Endothelial cell (in vitro differentiated cells): ENCODE results near the gene PRPF19. TPM values are rescaled to one million over a fixed set of nuclear protein-coding genes. Genes with fewer than 3 reads are reported as not detected.

Experiments used
- DNase-seq: peaks from one replicate; pipeline ENCODE4 v3.0.0; 2021; ENCODE audit warnings: low spot score
- H3K27ac Mint-ChIP-seq: one replicate; pipeline ENCODE4 v1.8.0; 2021; ENCODE audit warnings: mixed read lengths, inconsistent platforms; ENCODE audit not compliant: unreplicated experiment
- H3K27me3 Mint-ChIP-seq: one replicate; pipeline ENCODE4 v1.8.0; 2021; ENCODE audit warnings: mild to moderate bottlenecking, moderate library complexity, mixed read lengths, inconsistent platforms; ENCODE audit not compliant: unreplicated experiment
- H3K36me3 Mint-ChIP-seq: one replicate; pipeline ENCODE4 v1.8.0; 2021; ENCODE audit warnings: mild to moderate bottlenecking, low read depth, mixed read lengths, inconsistent platforms; ENCODE audit not compliant: unreplicated experiment
- H3K4me1 Mint-ChIP-seq: one replicate; pipeline ENCODE4 v1.8.0; 2021; ENCODE audit warnings: mild to moderate bottlenecking, mixed read lengths, inconsistent platforms; ENCODE audit not compliant: unreplicated experiment
- H3K4me3 Mint-ChIP-seq: one replicate; pipeline ENCODE4 v1.8.0; 2021; ENCODE audit warnings: mild to moderate bottlenecking, mixed read lengths, inconsistent platforms; ENCODE audit not compliant: unreplicated experiment
- H3K9me3 Mint-ChIP-seq: one replicate; pipeline ENCODE4 v1.8.0; 2021; ENCODE audit warnings: mixed read lengths, inconsistent platforms; ENCODE audit not compliant: unreplicated experiment
- CTCF ChIP-seq: fragments of 200-600 bp; sonication (generic); IDR thresholded peaks from one replicate; pipeline ENCODE4 v1.5.0; 2021; ENCODE audit warnings: antibody characterized with exemption; ENCODE audit not compliant: unreplicated experiment
- total RNA-seq: library from RNA; stranded (reverse); fragmentation: NEBNext Ultra II Directional; extraction: Animal tissue kit (Norgen Biotek cat#: 25700); gene quantifications from one replicate; pipeline ENCODE4 v1.2.1, GENCODE V29; 2021; ENCODE audit not compliant: unreplicated experiment

PRPF19 gene
- total RNA-seq, 1 donor from 2014 or later = 163 TPM

GRCh38 chr11:60880643-60881282, 25.6 kb downstream of the PRPF19 start:
- H3K27me3 Mint-ChIP-seq = peaks cover 2% of the 10 kb centered on the region
- H3K4me1 Mint-ChIP-seq = peaks cover 18% of the 10 kb centered on the region
- TF ChIP-seq CTCF = no peak
- H3K4me3 Mint-ChIP-seq = no peak overlapping the region
- H3K36me3 Mint-ChIP-seq = no peaks in the 10 kb centered on the region
- H3K27ac Mint-ChIP-seq = no peak overlapping the region
- no peak for DNase-seq
- H3K9me3 Mint-ChIP-seq = no peaks in the 10 kb centered on the region

DNA sequence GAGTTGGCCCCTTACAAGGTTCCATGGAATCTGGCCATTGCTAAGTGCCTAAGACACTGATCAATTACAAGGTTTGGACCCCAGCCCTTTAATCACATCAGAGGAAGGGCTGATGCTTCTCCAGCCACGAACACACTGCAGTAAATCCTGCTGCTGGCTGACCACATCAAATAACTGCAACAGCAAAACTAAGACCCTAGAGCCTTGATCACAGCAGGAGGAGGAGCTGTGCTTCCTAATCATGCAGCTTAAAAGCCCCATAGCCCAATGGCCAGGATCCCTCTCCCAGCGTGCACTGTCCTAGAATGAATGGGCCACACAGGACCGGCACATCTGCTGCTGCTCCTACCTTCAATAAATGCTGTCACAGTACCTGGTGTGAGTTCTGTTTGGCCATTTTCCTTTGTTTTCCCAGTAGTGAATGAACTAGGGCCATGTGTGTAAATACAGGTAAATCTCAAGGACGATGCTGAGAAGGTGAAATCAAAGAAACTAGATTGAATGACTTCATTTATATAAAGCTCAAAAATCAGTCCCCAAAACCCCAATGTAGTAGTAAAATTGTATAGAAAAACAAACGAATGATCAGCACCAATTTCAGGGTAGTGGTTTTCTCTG, 26.3 kb downstream of the PRPF19 start:
- no peak for TF ChIP-seq CTCF
- no peak for DNase-seq
- H3K4me1 Mint-ChIP-seq = peaks cover 18% of the 10 kb centered on the region
- no peaks in the 10 kb centered on the region for H3K9me3 Mint-ChIP-seq
- H3K27ac Mint-ChIP-seq = no peak overlapping the region
- H3K36me3 Mint-ChIP-seq = no peaks in the 10 kb centered on the region
- no peak overlapping the region for H3K4me3 Mint-ChIP-seq
- H3K27me3 Mint-ChIP-seq = peaks cover 2% of the 10 kb centered on the region

- no peaks in the 10 kb centered on the region for H3K9me3 Mint-ChIP-seq
- no peaks in the 10 kb centered on the region for H3K36me3 Mint-ChIP-seq
- no peak overlapping the region for H3K27ac Mint-ChIP-seq
- peaks cover 2% of the 10 kb centered on the region for H3K27me3 Mint-ChIP-seq
- no peak for TF ChIP-seq CTCF
- no peak overlapping the region for H3K4me3 Mint-ChIP-seq
- no peak for DNase-seq
- H3K4me1 Mint-ChIP-seq = peaks cover 18% of the 10 kb centered on the region
These were observed 27.3 kb downstream of the PRPF19 start for GRCh38 chr11:60879104-60879503.

- DNase-seq = no peak
- H3K27ac Mint-ChIP-seq = no peak overlapping the region
- no peak overlapping the region for H3K4me3 Mint-ChIP-seq
- no peak for TF ChIP-seq CTCF
- peaks cover 18% of the 10 kb centered on the region for H3K4me1 Mint-ChIP-seq
- H3K9me3 Mint-ChIP-seq = no peaks in the 10 kb centered on the region
- no peaks in the 10 kb centered on the region for H3K36me3 Mint-ChIP-seq
- peaks cover 2% of the 10 kb centered on the region for H3K27me3 Mint-ChIP-seq
These were observed 27.9 kb downstream of the PRPF19 start for GRCh38 chr11:60878245-60879101.

DNA sequence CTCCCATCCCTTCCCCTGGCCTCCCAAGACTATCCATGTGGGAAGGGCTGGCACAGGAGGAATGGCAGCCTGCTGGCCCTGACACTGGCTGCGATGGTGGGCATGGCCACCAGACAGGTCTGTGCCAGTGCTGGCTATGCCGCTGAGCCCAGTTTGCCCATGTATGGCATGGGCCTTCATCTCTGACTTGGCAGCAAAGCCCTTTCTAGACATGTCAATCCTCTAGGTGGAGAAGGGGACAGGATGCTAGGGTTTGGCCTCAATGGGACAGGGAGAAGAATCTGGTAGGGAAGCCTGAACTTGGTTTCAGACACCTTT, 30.3 kb downstream of the PRPF19 start:
- H3K4me3 Mint-ChIP-seq = no peak overlapping the region
- H3K36me3 Mint-ChIP-seq = no peaks in the 10 kb centered on the region
- H3K27me3 Mint-ChIP-seq = peaks cover 4% of the 10 kb centered on the region
- TF ChIP-seq CTCF = no peak
- DNase-seq = no peak
- peak overlapping the region; percentile 61 for H3K27ac Mint-ChIP-seq
- H3K9me3 Mint-ChIP-seq = no peaks in the 10 kb centered on the region
- H3K4me1 Mint-ChIP-seq = peaks cover 18% of the 10 kb centered on the region
